Endothelial cell of coronary artery (primary cell): Measurements from ENCODE around the gene FBF1. TPM values are rescaled to one million over a fixed set of nuclear protein-coding genes. Genes with fewer than 3 reads are reported as not detected.

Experiments used
- total RNA-seq: library from RNA; depleted of rRNA; stranded (reverse); fragments of >200 nt; gene quantifications from 2 replicates; pipeline ENCODE4 v1.2.3, GENCODE V29; 2014

The FBF1 gene, protein sequence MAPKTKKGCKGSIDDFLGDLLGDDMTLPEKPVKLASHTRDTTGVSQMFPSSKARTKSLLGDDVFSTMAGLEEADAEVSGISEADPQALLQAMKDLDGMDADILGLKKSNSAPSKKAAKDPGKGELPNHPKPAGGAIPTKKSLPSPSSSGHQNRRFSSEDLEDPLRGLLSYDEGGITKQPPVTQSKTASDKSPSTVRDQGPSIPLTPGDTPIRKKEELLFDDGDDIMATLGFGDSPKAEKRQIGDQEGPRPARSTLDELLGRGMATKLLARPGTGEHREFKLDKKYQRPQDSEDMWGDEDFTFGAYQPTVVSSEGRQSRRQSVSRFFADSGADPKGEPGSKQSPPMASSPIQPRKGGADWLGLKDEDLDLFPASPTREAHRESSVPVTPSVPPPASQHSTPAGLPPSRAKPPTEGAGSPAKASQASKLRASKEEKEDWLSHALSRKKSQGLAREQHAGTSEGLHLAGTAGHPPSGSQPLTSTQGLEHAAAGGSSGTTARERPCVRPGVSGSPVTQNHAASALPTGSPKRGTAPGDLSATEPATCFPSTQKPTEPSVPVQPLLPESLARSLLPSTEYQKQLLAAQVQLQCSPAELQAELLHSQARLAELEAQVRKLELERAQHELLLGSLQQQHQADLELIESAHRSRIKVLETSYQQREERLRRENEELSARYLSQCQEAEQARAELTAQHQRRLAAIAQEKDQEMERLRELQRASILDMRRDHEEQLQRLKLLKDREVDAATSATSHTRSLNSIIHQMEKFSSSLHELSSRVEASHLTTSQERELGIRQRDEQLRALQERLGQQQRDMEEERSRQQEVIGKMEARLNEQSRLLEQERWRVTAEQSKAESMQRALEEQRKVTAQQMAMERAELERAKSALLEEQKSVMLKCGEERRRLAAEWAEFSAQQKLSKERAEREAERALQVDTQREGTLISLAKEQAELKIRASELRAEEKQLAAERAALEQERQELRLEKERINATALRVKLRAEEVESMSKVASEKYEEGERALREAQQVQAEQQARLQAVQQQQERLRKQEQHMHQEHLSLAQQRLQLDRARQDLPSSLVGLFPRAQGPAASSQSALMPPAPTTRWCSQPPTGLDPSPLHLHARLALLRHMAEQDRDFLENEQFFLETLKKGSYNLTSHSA
- total RNA-seq: 6.9 and 8.4 TPM in 2 replicates

DNA sequence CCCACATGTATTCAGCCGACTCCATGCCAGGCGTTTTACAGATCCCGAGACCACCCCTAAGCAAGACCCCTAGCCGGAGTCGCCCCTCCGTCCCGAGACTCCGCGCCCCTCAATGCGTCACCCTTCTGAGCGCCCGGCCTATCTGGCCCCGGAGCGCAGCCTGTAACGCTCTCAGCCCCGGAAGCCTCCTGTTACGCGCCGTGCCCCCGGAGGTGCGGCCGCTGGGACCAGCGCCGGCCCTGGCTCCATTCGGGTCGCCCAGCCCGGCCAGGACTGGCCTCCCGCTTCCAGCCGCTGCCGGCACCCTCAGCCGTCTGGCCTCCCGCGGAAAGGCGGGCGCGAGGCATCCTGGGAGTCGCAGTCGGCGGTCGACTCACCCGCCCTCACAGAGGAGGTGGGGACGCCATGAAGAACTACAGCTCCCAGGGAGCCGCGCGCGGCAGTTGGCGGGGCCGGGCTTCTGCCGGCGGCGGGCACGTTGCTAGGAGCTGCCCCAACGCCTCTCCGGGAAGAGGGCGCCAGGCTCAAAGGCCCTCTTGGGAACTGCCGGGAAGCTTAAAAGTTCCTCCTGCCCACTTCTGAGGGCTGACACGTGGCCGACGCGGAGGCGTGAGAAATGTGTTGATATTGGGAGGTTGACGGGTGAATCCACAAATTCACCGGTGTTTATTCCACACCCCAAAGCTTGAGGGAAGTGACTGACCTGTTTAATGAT, at the start of gene FBF1:
TSS of gene FBF1 (minus strand) at position 316 of the 715 bp plus-strand sequence. CDS start 2,893 bp downstream, outside the sequence.

DNA sequence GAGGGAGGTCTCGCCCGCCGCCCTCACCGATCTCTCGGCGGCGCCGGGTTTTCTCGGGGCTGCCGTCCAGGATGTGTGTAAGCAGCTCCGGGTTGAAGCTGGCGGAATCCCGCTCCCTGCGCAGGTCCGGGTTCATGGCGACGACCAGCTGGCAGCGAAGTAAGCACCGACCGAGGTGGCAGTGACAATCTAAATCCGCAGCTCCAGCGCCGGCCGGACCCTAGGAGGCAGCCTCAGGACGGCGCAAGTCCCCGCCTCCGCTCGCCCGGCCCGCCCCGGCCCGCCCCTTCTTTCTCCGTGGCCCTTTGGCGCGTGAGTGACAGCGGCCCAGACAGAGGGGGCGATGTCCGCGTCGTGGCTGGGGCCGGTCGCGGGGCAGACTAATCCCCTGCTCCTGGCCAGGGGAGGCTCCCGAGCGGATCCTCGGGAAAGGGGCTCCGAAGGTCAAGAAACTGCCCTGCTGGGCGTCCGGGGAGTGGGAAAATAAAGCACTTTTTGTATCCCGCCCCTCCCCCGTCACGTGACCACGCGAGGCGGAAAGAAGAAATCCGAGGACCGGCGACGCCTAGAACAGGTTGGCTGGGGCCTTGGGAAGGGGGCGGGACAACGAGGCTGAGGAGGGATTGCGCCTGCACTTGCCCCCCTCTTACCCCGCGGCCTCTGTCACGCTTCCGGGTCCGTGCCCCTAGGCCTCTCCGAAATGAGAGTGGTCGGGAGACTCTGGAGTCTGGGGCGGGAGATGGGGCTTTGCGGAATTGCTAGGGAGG, 38.3 kb upstream of the FBF1 start, which contains the start of the genes ACOX1 and TEN1:
TSS of gene ACOX1 (minus strand) at position 229 of the 767 bp plus-strand sequence. CDS start at position 136, 93 bp downstream.
TSS of gene TEN1 (plus strand) at position 303 of the 767 bp plus-strand sequence. CDS start 6,953 bp downstream, outside the sequence.

DNA sequence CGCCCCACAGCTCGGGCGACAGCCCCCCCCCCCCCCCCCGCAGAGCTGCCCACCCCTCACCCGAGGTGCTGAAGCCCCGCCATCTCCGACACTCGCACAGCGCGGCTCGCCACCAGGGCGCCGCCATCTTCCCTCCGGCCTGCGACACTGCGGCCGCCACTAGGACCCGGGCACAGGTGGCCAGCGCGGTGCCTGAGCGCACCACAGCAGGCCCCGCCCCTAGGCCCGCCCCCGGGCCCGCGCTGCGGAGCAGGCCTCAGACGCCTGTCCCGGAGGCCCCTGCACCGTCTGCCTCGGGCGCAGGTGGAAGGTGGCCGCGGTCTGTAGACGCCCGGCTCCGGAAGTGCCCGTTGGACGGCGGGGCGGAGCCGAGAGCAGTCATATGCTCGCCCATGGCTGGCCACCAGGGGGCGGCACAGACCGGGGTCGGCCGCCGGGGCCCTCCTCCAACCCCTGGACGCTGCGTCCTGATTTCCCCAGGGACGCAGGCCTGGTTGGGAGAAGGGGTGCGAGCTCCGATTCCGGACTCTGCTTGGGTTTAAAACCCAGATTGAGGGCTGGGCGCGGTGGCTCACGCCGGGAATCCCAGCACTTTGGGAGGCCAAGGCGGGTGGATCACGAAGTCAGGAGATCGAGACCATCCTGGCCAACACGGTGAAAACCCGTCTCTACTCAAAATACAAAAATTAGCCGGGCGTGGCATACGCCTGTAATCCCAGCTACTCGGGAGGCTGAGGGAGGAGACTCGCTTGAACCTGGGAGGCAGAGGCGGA, 35.9 kb downstream of the FBF1 start, which contains the start of gene MRPL38:
TSS of gene MRPL38 (minus strand) at position 136 of the 773 bp plus-strand sequence. CDS start at position 127, 9 bp downstream.

GRCh38 chr17:75896415-75897159, 44.3 kb downstream of the FBF1 start, which contains the start of gene TRIM65:
Gene TRIM65 (minus strand): TSS chr17:75896951. CDS start chr17:75896937, 14 bp downstream.

DNA sequence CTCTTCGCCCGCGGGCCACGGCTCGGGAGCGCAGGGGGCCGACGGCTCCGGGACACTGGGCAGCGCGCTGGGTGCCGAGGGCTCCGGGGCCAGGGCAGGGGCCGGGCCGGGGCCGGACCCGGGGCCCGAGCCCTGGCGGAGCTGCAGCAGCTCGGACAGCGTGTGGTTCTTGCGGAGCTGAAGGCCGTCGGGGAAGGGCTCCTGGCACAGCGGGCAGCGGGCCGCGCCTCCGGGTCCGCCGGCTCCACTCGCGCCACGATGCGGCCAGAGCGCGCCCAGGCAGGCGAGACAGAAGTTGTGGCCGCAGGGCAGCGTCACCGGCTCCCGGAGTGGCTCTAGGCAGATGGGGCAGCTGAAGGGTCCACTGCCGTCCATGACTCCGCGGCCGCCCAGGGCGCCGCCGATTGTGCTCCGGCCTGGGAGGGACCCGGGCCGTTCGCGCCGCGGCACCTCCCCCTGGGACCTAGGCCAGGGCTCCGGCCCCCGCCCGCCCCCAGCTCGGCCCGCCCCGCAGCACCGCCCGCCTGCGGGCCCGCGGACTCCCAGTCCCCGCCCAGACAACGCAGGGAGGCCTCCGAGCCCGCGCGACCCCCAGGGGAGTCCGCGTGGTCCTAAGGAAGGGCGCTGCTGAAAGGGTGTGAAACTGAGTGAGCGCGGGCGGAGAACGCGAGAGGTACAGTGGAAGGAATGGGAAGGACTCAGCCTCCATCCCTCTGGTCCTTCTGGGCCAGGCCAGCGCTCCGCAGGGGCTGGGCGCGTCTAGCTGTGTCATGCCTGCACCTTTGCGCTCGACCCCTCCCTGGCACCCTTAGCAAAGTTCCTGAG, 62.5 kb downstream of the FBF1 start, which contains the start of gene TRIM47:
TSS of gene TRIM47 (minus strand) at position 408 of the 825 bp plus-strand sequence. CDS start at position 375, 33 bp downstream.

Other genes with a start within 250 kb of the FBF1 start
- gene ITGB4, start 219.6 kb downstream of the FBF1 start, total RNA-seq: 1.1 and 10.0 TPM in 2 replicates
- 83.8 and 87.3 TPM in 2 replicates for gene GALK1, start 175.8 kb downstream of the FBF1 start, total RNA-seq
- 9.3 and 14.5 TPM in 2 replicates for gene UNK, start 156.2 kb downstream of the FBF1 start, total RNA-seq
- 3.4 TPM in 2 replicates for gene UNC13D, start 96.6 kb downstream of the FBF1 start, total RNA-seq
- 15.9 and 17.6 TPM in 2 replicates for gene WBP2, start 85.7 kb downstream of the FBF1 start, total RNA-seq
- 33.8 and 34.9 TPM in 2 replicates for gene TRIM47, start 62.5 kb downstream of the FBF1 start, total RNA-seq
- 20.1 and 22.3 TPM in 2 replicates for gene TRIM65, start 44.1 kb downstream of the FBF1 start, total RNA-seq
- 30.1 and 34.8 TPM in 2 replicates for gene MRPL38, start 36.2 kb downstream of the FBF1 start, total RNA-seq
- 58.5 and 67.3 TPM in 2 replicates for gene ACOX1, start 38.1 kb upstream of the FBF1 start, total RNA-seq
- 12.0 and 22.2 TPM in 2 replicates for gene TEN1, start 38.2 kb upstream of the FBF1 start, total RNA-seq
- 0.45 and 2.0 TPM in 2 replicates for gene CDK3, start 59.8 kb upstream of the FBF1 start, total RNA-seq
- not detected in 2 replicates for gene EVPL, start 86.3 kb upstream of the FBF1 start, total RNA-seq
- 31.9 and 36.6 TPM in 2 replicates for gene SRP68, start 131.5 kb upstream of the FBF1 start, total RNA-seq
- not detected in 2 replicates for gene GALR2, start 133.7 kb upstream of the FBF1 start, total RNA-seq
- gene ZACN, start 138.1 kb upstream of the FBF1 start, total RNA-seq: not detected in 2 replicates
- gene EXOC7, start 162.7 kb upstream of the FBF1 start, total RNA-seq: 73.9 and 78.0 TPM in 2 replicates
- gene FOXJ1, start 200.2 kb upstream of the FBF1 start, total RNA-seq: not detected in 2 replicates